Renal cortical epithelial cell (primary cell): ENCODE measurements around the gene HACE1. TPM values are rescaled to one million over a fixed set of nuclear protein-coding genes. Genes with fewer than 3 reads are reported as not detected.
"Not testable (repeated sequence)": the region's sequence is repeated elsewhere in the genome, so short reads cannot be mapped to it uniquely, and the experiment has no call there.

Experiments
- DNase-seq: peaks from one replicate; pipeline ENCODE4 v3.0.0-alpha.2; 2011; ENCODE audit warnings: low read depth
- total RNA-seq: library from RNA; depleted of rRNA; stranded (reverse); fragments of >200 nt; gene quantifications from 2 replicates; pipeline ENCODE4 v1.2.3, GENCODE V29; 2014

Gene HACE1, protein sequence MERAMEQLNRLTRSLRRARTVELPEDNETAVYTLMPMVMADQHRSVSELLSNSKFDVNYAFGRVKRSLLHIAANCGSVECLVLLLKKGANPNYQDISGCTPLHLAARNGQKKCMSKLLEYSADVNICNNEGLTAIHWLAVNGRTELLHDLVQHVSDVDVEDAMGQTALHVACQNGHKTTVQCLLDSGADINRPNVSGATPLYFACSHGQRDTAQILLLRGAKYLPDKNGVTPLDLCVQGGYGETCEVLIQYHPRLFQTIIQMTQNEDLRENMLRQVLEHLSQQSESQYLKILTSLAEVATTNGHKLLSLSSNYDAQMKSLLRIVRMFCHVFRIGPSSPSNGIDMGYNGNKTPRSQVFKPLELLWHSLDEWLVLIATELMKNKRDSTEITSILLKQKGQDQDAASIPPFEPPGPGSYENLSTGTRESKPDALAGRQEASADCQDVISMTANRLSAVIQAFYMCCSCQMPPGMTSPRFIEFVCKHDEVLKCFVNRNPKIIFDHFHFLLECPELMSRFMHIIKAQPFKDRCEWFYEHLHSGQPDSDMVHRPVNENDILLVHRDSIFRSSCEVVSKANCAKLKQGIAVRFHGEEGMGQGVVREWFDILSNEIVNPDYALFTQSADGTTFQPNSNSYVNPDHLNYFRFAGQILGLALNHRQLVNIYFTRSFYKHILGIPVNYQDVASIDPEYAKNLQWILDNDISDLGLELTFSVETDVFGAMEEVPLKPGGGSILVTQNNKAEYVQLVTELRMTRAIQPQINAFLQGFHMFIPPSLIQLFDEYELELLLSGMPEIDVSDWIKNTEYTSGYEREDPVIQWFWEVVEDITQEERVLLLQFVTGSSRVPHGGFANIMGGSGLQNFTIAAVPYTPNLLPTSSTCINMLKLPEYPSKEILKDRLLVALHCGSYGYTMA
- total RNA-seq = 12.2 and 20.9 TPM in 2 replicates

DNA sequence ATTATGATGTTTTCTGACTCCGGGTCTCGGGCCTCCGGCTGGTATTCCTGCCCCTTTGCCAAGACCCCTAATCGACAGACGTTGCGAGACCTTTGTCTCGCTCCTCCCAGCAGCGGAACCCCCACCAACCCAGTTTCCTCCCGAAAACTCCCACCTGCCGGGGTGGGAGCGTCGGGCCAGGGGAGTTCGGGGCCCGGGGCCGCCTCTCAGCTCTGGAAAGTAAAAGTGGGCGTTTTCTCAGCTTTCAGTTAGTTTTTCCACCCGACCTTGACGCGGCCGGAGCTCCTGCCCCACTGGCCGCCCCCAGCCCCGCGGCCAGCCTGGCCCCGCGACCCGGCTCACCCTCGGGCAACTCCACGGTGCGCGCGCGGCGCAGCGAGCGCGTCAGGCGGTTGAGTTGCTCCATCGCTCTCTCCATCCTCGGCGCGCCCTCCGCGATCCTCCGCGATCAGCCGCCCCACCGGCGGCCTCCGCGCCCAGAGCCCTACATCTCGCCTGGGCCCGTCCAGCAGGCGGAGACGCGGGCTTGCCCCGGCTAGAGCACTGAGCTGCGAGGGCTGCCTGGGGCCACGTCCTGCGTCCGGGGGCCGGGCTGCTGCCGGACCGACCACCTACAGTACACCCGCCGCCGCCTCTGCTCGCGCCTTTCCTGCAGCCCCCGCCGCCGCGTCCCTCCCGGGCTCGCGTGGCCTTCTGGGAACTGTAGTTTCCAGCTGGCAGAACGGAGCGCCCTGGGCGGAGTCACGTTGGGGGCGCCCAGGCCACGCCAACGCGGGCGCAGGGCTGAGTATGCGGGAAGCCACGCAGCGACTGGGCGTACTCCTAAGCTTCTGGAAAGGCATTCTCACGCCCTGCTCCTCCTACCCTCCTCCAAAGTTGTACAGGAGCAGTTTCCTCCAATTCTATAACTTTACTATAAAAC lies at the start of gene HACE1:
Gene HACE1 (minus strand): TSS at position 695 of the 922 bp plus-strand sequence. CDS start 277 bp downstream, at position 418.
- peak; percentile 51 for DNase-seq

- no peak for DNase-seq
Observed at GRCh38 chr6:104908888-104909525, 49.3 kb upstream of the HACE1 start.

- DNase-seq = no peak
Observed at GRCh38 chr6:104908031-104908887, 48.5 kb upstream of the HACE1 start.

DNA sequence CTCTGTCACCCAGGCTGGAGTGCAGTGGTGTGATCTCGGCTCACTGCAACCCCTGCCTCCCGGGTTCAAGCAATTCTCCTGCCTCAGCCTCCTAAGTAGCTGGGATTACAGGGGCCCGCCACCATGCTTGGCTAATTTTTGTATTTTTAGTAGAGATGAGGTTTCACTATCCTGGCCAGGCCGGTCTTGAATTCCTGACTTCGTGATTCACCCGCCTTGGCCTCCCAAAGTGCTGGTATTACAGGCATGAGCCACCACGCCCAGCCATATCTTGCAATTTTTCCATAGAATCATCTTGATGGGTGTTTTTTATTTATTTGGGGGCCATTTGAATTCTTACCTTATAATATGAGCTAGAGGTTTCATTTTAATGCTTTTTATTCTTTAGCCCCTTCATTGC lies 39.2 kb upstream of the HACE1 start:
- DNase-seq = not testable (repeated sequence)

DNA sequence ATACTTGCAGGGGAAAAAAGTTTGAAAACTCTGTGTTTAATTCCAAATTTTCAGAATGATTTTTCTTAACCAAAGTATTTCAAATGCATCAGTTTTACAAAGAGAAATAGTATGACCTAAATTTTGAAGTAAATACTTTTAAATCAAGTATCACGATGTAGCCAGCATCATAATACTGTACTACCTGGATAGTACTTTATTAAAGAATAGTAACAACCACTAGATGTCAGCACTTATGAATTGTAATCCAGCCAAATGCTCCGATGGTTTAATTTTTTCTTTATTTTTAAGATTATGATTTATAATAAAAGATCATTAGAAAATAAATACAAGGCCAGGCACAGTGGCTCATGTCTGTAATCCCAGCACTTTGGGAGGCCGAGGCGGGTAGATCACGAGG lies 37.2 kb upstream of the HACE1 start:
- DNase-seq = peak; percentile 6

DNA sequence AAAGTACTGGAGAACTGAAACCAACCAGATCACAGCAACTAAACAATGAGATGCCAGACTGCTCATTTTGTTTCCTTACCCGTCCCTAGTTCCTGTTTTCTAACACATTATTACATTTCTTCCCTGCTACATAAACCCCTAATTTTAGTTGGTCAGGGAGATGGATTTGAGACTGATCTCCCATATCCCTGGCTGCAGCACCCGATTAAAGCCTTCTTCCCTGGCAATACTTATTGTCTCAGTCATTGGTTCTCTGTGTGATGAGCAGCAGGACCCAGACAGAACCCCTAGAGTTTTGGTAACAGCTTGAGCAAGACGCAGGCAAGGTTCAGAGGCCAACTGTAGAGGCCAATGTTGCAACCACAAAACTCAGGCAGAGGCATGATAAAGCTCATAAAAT lies 28.3 kb upstream of the HACE1 start:
- DNase-seq = no peak

GRCh38 chr6:104887350-104887749 lies 27.6 kb upstream of the HACE1 start:
- DNase-seq = peak; percentile 11

DNA sequence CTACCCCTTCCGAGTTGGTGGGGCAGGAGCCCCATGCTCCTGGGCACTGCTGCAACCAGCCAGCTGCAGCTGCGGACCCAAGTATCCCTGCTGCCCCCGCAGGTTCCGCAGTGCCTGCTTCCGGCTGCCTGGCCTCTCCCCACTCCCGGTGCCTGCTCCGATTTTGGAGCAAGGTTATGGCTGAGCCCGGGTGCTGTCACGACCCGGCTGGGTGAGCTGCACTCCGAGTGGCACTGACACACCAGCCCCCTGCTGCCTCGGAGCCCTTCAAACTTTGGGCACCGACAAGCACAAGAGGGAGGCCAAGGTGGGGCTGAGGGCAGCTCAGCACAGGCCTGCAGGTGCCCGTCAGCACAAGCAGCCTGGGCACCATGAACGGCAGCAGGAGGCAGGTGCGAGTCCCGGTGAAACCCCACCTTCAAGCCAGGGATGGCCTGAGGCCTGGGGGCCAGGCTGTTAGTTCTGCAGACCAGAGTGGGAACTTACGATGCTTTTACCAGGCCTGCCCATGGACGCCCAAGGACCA lies 25.9 kb upstream of the HACE1 start:
- no peak for DNase-seq

DNA sequence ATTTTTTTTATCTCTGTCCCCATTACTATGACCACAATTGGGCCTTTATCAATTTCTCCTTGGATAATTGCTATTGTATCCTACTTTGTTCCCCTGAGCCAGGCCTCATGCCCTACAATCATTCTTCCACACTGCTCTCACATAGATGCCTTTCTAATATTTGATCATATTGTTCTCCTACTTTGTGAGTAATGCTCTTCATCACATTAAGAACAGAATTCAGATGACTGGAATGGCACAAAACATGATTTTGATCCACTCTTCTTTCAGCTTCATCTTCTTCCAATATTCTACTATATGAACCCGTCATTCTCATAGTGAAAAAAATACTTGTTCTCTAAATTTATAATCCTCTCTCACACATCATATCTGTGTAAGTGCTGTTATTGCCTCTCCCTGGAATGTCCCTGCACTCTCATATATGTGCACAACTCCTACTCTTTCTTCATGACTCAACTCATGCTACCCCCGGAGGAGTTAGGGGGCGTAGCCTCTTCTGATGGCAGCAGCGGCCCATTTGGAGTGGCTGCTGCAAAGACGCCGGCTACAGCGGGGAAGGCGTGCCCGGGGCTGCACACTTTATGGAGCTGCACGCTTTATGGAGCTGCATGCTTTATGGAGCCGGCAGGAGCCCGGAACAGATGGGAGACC lies 25.3 kb upstream of the HACE1 start:
- DNase-seq = peak; percentile 6

GRCh38 chr6:104881964-104882668 lies 22.4 kb upstream of the HACE1 start:
- no peak for DNase-seq

DNA sequence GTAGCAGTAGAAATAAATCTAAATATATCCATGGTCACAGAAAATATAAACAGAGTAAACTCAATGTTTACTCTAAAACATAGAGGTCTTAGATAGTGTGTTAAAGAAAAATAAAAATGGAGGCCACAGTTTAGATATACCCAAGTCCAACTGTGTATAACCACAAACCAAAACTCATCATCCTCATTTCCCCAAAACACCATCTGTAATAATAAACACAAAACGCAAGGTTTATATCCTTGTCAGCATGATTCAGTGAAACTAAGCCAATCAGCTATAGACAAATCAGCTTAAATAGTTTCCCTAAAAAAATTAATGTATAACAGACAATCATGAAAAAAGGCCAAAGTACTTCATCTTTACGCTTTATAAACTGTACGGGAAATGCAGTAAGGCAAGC lies 2.7 kb upstream of the HACE1 start:
- DNase-seq = no peak

DNA sequence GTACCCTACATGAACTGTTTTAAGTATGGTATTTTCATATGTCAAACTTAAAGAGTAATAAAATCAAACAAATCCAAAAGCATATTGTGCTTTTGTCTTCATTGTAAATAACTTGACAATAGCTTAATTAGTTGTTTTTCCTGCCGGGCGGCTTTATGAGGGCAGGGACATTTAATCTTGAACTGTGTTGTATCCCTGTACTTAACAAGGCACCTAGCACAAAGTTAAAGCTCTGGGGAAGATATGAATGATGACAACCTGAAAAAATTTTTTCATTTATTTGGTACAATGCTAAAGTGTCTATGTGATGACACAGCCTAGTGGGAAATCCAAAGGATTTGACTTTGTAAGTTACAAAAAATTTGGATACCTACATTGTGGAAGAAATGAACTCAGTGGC lies 502 bp upstream of the HACE1 start:
- no peak for DNase-seq

DNA sequence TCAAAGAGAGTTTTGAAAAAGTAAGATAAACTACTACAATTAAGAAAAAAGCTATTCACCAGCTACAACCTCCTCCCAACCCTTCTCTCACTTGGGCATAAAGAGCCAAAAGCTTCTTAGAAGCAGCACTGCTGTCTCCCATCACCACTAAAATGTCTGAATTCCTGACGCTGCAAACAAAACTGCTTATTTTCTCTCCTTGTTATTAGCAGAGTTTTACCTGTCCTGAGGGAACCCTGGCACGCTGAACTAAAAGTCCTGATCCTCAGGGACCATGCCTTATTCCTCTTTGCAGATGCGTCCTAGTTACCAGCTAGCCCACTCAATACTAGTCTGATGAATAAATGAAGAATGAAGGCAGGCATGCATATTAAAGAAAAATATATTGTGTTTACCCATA lies 1.1 kb downstream of the HACE1 start:
- peak; percentile 9 for DNase-seq

DNA sequence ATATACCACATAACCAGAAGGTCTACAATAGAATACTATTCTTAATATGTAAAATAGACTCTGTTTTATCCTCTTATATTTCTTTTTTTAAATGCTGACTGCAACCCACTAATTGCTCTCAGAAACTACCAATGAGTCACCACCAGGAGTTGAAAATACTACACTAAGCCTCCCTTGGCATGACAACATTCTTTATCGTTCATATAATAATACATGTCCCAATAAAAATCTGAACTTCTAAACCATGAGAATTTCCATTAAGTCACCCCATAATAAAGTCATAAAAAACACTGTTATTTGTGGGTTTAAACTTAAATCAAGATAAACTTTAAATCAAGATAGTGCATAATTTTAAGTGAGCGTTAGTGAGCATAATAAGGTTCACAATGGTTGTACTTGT lies 4.2 kb downstream of the HACE1 start:
- peak; percentile 51 for DNase-seq

DNA sequence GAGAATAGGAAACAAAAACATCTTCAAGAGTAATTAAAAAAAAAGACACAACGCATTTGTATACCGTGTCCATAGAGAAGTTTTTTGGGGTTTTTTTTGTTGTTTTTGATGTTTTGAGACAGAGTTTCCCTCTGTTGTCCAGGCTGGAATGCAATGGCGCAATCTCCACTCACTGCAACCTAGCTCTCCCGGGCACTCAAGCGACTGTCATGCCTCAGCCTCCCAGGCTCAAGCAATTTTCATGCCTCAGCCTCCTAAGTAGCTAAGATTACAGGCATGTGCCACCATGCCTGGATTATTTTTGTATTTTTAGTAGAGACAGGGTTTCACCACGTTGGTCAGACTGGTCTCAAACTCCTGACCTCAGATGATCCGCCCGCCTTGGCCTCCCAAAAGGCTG lies 12.0 kb downstream of the HACE1 start:
- DNase-seq = not testable (repeated sequence)

GRCh38 chr6:104843229-104843628 lies 16.5 kb downstream of the HACE1 start:
- DNase-seq = no peak

GRCh38 chr6:104837158-104837557 lies 22.6 kb downstream of the HACE1 start:
- no peak for DNase-seq

DNA sequence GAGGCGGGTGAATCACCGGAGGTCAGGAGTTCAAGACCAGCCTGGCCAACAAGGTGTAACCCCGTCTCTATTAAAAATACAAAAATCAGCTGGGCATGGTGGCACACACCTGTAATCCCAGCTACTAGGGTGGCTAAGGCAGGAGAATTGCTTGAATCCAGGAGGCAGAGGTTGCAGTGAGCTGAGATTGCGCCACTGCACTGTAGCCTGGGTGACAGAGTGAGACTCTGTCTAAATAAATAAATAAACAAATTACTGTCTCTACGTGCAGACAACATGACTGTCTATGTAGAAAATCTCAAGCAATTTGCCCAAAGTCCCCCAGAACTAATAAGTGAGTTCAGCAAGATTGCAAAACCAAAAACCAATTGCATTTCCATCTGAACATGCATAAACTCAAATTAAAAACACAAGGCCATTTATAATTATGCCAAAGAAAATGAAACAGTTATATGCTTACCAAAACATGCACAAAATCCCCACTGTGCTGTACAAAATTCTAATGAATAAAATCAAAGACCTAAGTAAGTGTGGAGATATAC lies 23.2 kb downstream of the HACE1 start:
- DNase-seq = not testable (repeated sequence)
